Stimulated activated CD8-positive, alpha-beta memory T cell treated with anti-CD3 and anti-CD28 coated beads, Interleukin-2, amount 100 ng/mL, for 48 hours (primary cell): Measurements from ENCODE around the gene MACROD2.
"Not testable (repeated sequence)": the region's sequence is repeated elsewhere in the genome, so short reads cannot be mapped to it uniquely, and the experiment has no call there.

Experiments used
- DNase-seq, 2 donors: peaks; one replicate each; pipeline ENCODE4 v3.0.0-alpha.2; 2020; ENCODE audit warnings: low read depth in 2 of 2

Gene MACROD2

GRCh38 chr20:14410869-14411555, 415.7 kb downstream of the MACROD2 start:
- DNase-seq, result no peak

- no peak for DNase-seq
Observed at GRCh38 chr20:14412065-14412681, 416.9 kb downstream of the MACROD2 start.

- DNase-seq, result no peak
Observed at GRCh38 chr20:14413835-14414234, 418.5 kb downstream of the MACROD2 start.

- no peak for DNase-seq
Observed at GRCh38 chr20:14414560-14414959, 419.2 kb downstream of the MACROD2 start.

- no peak for DNase-seq
Observed at GRCh38 chr20:14415467-14415866, 420.2 kb downstream of the MACROD2 start.

GRCh38 chr20:14418376-14418775, 423.1 kb downstream of the MACROD2 start:
- no peak for DNase-seq

GRCh38 chr20:14422892-14423291, 427.6 kb downstream of the MACROD2 start:
- DNase-seq, result no peak

- no peak for DNase-seq
Observed at GRCh38 chr20:14431568-14431967, 436.3 kb downstream of the MACROD2 start.

- no peak for DNase-seq
Observed at GRCh38 chr20:14432085-14432484, 436.8 kb downstream of the MACROD2 start.

- DNase-seq, result no peak
Observed at GRCh38 chr20:14432597-14432996, 437.3 kb downstream of the MACROD2 start.

GRCh38 chr20:14434384-14435136, 439.2 kb downstream of the MACROD2 start:
- no peak for DNase-seq

- DNase-seq, result no peak
Observed at GRCh38 chr20:14441201-14441600, 445.9 kb downstream of the MACROD2 start.

- DNase-seq, result no peak
Observed at GRCh38 chr20:14444106-14444505, 448.8 kb downstream of the MACROD2 start.

- no peak for DNase-seq
Observed at GRCh38 chr20:14445310-14445709, 450.0 kb downstream of the MACROD2 start.

GRCh38 chr20:14445902-14446301, 450.6 kb downstream of the MACROD2 start:
- no peak for DNase-seq

GRCh38 chr20:14446446-14446845, 451.1 kb downstream of the MACROD2 start:
- DNase-seq, result no peak

- no peak for DNase-seq
Observed at GRCh38 chr20:14449323-14449722, 454.0 kb downstream of the MACROD2 start.

- no peak for DNase-seq
Observed at GRCh38 chr20:14450256-14450655, 454.9 kb downstream of the MACROD2 start.

- no peak for DNase-seq
Observed at GRCh38 chr20:14451458-14451857, 456.1 kb downstream of the MACROD2 start.

GRCh38 chr20:14453259-14453658, 457.9 kb downstream of the MACROD2 start:
- DNase-seq, result no peak

GRCh38 chr20:14454296-14454695, 459.0 kb downstream of the MACROD2 start:
- DNase-seq, result no peak

GRCh38 chr20:14467104-14467827, 471.9 kb downstream of the MACROD2 start:
- not testable (repeated sequence) for DNase-seq
